WTC11 (cell line): ENCODE results near the gene ALDH3B1. TPM values are rescaled to one million over a fixed set of nuclear protein-coding genes. Genes with fewer than 3 reads are reported as not detected.
A peak's percentile ranks its signal among the peaks of the same experiment; 100 is the strongest.

ENCODE experiments used
- AR ChIP-seq: fragments of 250-450 bp; sonication (Bioruptor Pico); IDR thresholded peaks from 2 replicates; pipeline ENCODE4 v1.9.0; 2021; ENCODE audit warnings: mild to moderate bottlenecking
- CDX4 ChIP-seq: fragments of 250-450 bp; sonication (Bioruptor Pico); IDR thresholded peaks from 2 replicates; pipeline ENCODE4 v1.9.0; 2021; ENCODE audit warnings: moderate library complexity, mild to moderate bottlenecking, inconsistent platforms, borderline replicate concordance
- CREM ChIP-seq: sonication (generic); formaldehyde crosslinking; IDR thresholded peaks from 2 replicates; pipeline ENCODE4 v1.8.1; 2022; ENCODE audit warnings: mild to moderate bottlenecking, missing genetic modification reagents, moderate library complexity
- ELF4 ChIP-seq: sonication (generic); formaldehyde crosslinking; IDR thresholded peaks from 2 replicates; pipeline ENCODE4 v1.8.1; 2022; ENCODE audit warnings: low read depth, mild to moderate bottlenecking, moderate library complexity, missing genetic modification reagents
- EMX1 ChIP-seq: fragments of 250-450 bp; sonication (Bioruptor Pico); IDR thresholded peaks from 2 replicates; pipeline ENCODE4 v1.8.0; 2021; ENCODE audit warnings: mild to moderate bottlenecking
- ESRRA ChIP-seq: sonication (generic); formaldehyde crosslinking; IDR thresholded peaks from 2 replicates; pipeline ENCODE4 v1.8.1; 2022; ENCODE audit warnings: mild to moderate bottlenecking, missing genetic modification reagents, borderline replicate concordance
- FOXK1 ChIP-seq: sonication (generic); formaldehyde crosslinking; IDR thresholded peaks from 2 replicates; pipeline ENCODE4 v1.8.0; 2022; ENCODE audit warnings: mild to moderate bottlenecking, moderate library complexity, missing genetic modification reagents
- FOXP4 ChIP-seq: sonication (generic); formaldehyde crosslinking; IDR thresholded peaks from 2 replicates; pipeline ENCODE4 v1.8.0; 2022; ENCODE audit warnings: mild to moderate bottlenecking, missing genetic modification reagents
- GRHL2 ChIP-seq: fragments of 250-450 bp; sonication (Bioruptor Pico); IDR thresholded peaks from 2 replicates; pipeline ENCODE4 v1.8.0; 2022; ENCODE audit warnings: mild to moderate bottlenecking, moderate library complexity; ENCODE audit not compliant: insufficient replicate concordance, severe bottlenecking
- GTF2I ChIP-seq: fragments of 250-450 bp; sonication (Bioruptor Pico); conservative IDR thresholded peaks from 2 replicates; pipeline ENCODE4 v1.4.0; 2021; ENCODE audit warnings: mild to moderate bottlenecking
- JAZF1 ChIP-seq: fragments of 250-450 bp; sonication (Bioruptor Pico); IDR thresholded peaks from 2 replicates; pipeline ENCODE4 v1.9.0; 2021; ENCODE audit warnings: moderate library complexity, mild to moderate bottlenecking, inconsistent platforms
- MLX ChIP-seq: sonication (generic); formaldehyde crosslinking; IDR thresholded peaks from 2 replicates; pipeline ENCODE4 v1.8.1; 2023; ENCODE audit warnings: mild to moderate bottlenecking, missing genetic modification reagents, moderate library complexity
- MXD4 ChIP-seq: fragments of 250-450 bp; sonication (Bioruptor Pico); IDR thresholded peaks from 2 replicates; pipeline ENCODE4 v1.8.0; 2021; ENCODE audit warnings: mild to moderate bottlenecking, moderate library complexity, borderline replicate concordance
- MYBL2 ChIP-seq: sonication (generic); formaldehyde crosslinking; IDR thresholded peaks from 2 replicates; pipeline ENCODE4 v1.8.1; 2023; ENCODE audit warnings: mild to moderate bottlenecking, moderate library complexity, missing genetic modification reagents
- PREB ChIP-seq: sonication (generic); formaldehyde crosslinking; IDR thresholded peaks from 2 replicates; pipeline ENCODE4 v1.8.1; 2022; ENCODE audit warnings: mild to moderate bottlenecking, missing genetic modification reagents, moderate library complexity, borderline replicate concordance
- PRRX2 ChIP-seq: fragments of 250-450 bp; sonication (Bioruptor Pico); IDR thresholded peaks from 2 replicates; pipeline ENCODE4 v1.8.0; 2021; ENCODE audit warnings: mild to moderate bottlenecking
- SMAD4 ChIP-seq: sonication (generic); formaldehyde crosslinking; IDR thresholded peaks from 2 replicates; pipeline ENCODE4 v1.8.0; 2022; ENCODE audit warnings: mild to moderate bottlenecking, missing genetic modification reagents
- STAT6 ChIP-seq: sonication (generic); formaldehyde crosslinking; conservative IDR thresholded peaks from 2 replicates; pipeline ENCODE4 v1.8.1; 2023; ENCODE audit warnings: mild to moderate bottlenecking, low read depth, missing genetic modification reagents, moderate library complexity
- TCF7 ChIP-seq: sonication (generic); formaldehyde crosslinking; IDR thresholded peaks from 2 replicates; pipeline ENCODE4 v1.8.0; 2022; ENCODE audit warnings: mild to moderate bottlenecking, low read depth, missing genetic modification reagents, moderate library complexity
- TEAD4 ChIP-seq: sonication (generic); formaldehyde crosslinking; IDR thresholded peaks from 2 replicates; pipeline ENCODE4 v1.8.0; 2022; ENCODE audit warnings: mild to moderate bottlenecking, missing genetic modification reagents
- ZBTB43 ChIP-seq: sonication (generic); formaldehyde crosslinking; IDR thresholded peaks from 2 replicates; pipeline ENCODE4 v1.8.1; 2023; ENCODE audit warnings: mild to moderate bottlenecking, missing genetic modification reagents
- ZNF219 ChIP-seq: sonication (generic); formaldehyde crosslinking; IDR thresholded peaks from 2 replicates; pipeline ENCODE4 v1.8.0; 2023; ENCODE audit warnings: missing genetic modification reagents, mild to moderate bottlenecking, borderline replicate concordance
- ZNF232 ChIP-seq: sonication (generic); formaldehyde crosslinking; IDR thresholded peaks from 2 replicates; pipeline ENCODE4 v1.8.0; 2022; ENCODE audit warnings: mild to moderate bottlenecking, missing genetic modification reagents
- ZNF263 ChIP-seq: sonication (generic); formaldehyde crosslinking; IDR thresholded peaks from 2 replicates; pipeline ENCODE4 v1.8.1; 2022; ENCODE audit warnings: low read depth, mild to moderate bottlenecking, moderate library complexity, missing genetic modification reagents
- ZNF396 ChIP-seq: fragments of 250-450 bp; sonication (Bioruptor Pico); IDR thresholded peaks from 2 replicates; pipeline ENCODE4 v1.8.0; 2021; ENCODE audit warnings: mild to moderate bottlenecking, moderate library complexity, borderline replicate concordance
- ZSCAN18 ChIP-seq: fragments of 250-450 bp; sonication (Bioruptor Pico); IDR thresholded peaks from 2 replicates; pipeline ENCODE4 v2.1.2; 2022; ENCODE audit warnings: mild to moderate bottlenecking, moderate library complexity
- total RNA-seq: library from RNA; stranded (reverse); gene quantifications from 3 replicates; pipeline ENCODE4 v1.2.3, GENCODE V29; 2021

ALDH3B1 gene
- total RNA-seq, 1 experiment from 2014 or later, result 0.46 TPM

GRCh38 chr11:67996622-67997474, 13.3 kb upstream of the ALDH3B1 start (continued):
- TF ChIP-seq CDX4 (CRISPR knock-in tag) (no peak), TEAD4 (CRISPR knock-in tag) (no peak), EMX1 (CRISPR knock-in tag) (no peak), ZNF396 (CRISPR knock-in tag) (no peak), CREM (no peak), STAT6 (CRISPR knock-in tag) (no peak), GTF2I (CRISPR knock-in tag) (no peak), FOXP4 (peak; percentile 46; the same call in 1 of the 2 replicates), ZNF219 (CRISPR knock-in tag) (no peak), MYBL2 (CRISPR knock-in tag) (no peak), PREB (no peak), ELF4 (no peak), ZBTB43 (CRISPR knock-in tag) (no peak), MXD4 (CRISPR knock-in tag) (no peak), ZNF232 (CRISPR knock-in tag) (no peak), GRHL2 (CRISPR knock-in tag) (no peak), ZNF263 (no peak), ESRRA (no peak), AR (CRISPR knock-in tag) (no peak), SMAD4 (no peak), FOXK1 (CRISPR knock-in tag) (no peak; the same call in 1 of the 2 replicates), PRRX2 (CRISPR knock-in tag) (no peak), ZSCAN18 (CRISPR knock-in tag) (no peak), TCF7 (no peak), MLX (no peak), JAZF1 (CRISPR knock-in tag) (no peak)
